Lower lobe of right lung (tissue), 2 donors: ENCODE data around the gene UBAP2. TPM values are rescaled to one million over a fixed set of nuclear protein-coding genes. Genes with fewer than 3 reads are reported as not detected.

Experiments used
- ATAC-seq, 2 donors: fragments of 200-7000 bp; cut with Tn5 transposase; one replicate each; pipeline ENCODE4 v1.9.1; 2020 to 2022; ENCODE audit warnings: mild to moderate bottlenecking in 2 of 2, moderate library complexity in 2 of 2
- DNase-seq: peaks from one replicate; pipeline ENCODE4 v3.0.0-alpha.2; 2020
- H3K27ac ChIP-seq: fragments of 200-600 bp; one replicate; pipeline ENCODE4 v1.8.0; 2022
- H3K27me3 ChIP-seq: fragments of 200-600 bp; one replicate; pipeline ENCODE4 v1.8.0; 2022; ENCODE audit warnings: low read depth
- H3K36me3 ChIP-seq: fragments of 200-600 bp; one replicate; pipeline ENCODE4 v1.8.0; 2022; ENCODE audit warnings: mild to moderate bottlenecking
- H3K4me1 ChIP-seq: fragments of 200-600 bp; one replicate; pipeline ENCODE4 v1.8.0; 2022
- H3K4me3 ChIP-seq: fragments of 200-600 bp; one replicate; pipeline ENCODE4 v1.8.0; 2022; ENCODE audit warnings: mild to moderate bottlenecking
- H3K9me3 ChIP-seq: fragments of 200-600 bp; one replicate; pipeline ENCODE4 v1.8.0; 2022
- CTCF ChIP-seq: fragments of 200-600 bp; IDR thresholded peaks from one replicate; pipeline ENCODE4 v1.8.0; 2022; ENCODE audit warnings: antibody characterized with exemption, mild to moderate bottlenecking
- intact Hi-C: fragments of 100-400 bp; cut with DNase I; formaldehyde crosslinking; loops from one replicate; pipeline ENCODE4 v1.11.0; 2022
- total RNA-seq: library from RNA; stranded (reverse); fragmentation: NEBNext Ultra II Directional; extraction: Animal tissue kit (Norgen Biotek cat#: 25700); gene quantifications from one replicate; pipeline ENCODE4 v1.2.1, GENCODE V29; 2021
- donor health status: DM: no; HTN: yes; CAD: no; lungs with severe emphysema.

Gene UBAP2
- total RNA-seq, 1 donor from 2014 or later = 33.3 TPM

- H3K4me1 ChIP-seq = no peaks in the 10 kb centered on the region
- no peaks in the 10 kb centered on the region for H3K9me3 ChIP-seq
- DNase-seq (no peak), ATAC-seq (no peak)
- H3K27me3 ChIP-seq = no peaks in the 10 kb centered on the region
- no peak overlapping the region for H3K27ac ChIP-seq
- TF ChIP-seq CTCF = no peak
- no peak overlapping the region for H3K4me3 ChIP-seq
- peaks cover 20% of the 10 kb centered on the region for H3K36me3 ChIP-seq
- intact Hi-C loops = no loop called here
These were observed 154.4 kb downstream of the UBAP2 start for GRCh38 chr9:33894316-33894715.

- no peak for TF ChIP-seq CTCF
- no peak for DNase-seq
- no peak for ATAC-seq
- no peaks in the 10 kb centered on the region for H3K27me3 ChIP-seq
- no peaks in the 10 kb centered on the region for H3K4me1 ChIP-seq
- intact Hi-C loops = no loop called here
- H3K27ac ChIP-seq = no peak overlapping the region
- peaks cover 19% of the 10 kb centered on the region for H3K36me3 ChIP-seq
- H3K9me3 ChIP-seq = no peaks in the 10 kb centered on the region
- H3K4me3 ChIP-seq = no peak overlapping the region
These were observed 154.8 kb downstream of the UBAP2 start for GRCh38 chr9:33893861-33894260.

GRCh38 chr9:33885948-33886347 lies 162.7 kb downstream of the UBAP2 start:
- H3K9me3 ChIP-seq = no peaks in the 10 kb centered on the region
- no peak for TF ChIP-seq CTCF
- DNase-seq (no peak), ATAC-seq (no peak)
- H3K36me3 ChIP-seq = peaks cover 16% of the 10 kb centered on the region
- no peak overlapping the region for H3K4me3 ChIP-seq
- H3K27me3 ChIP-seq = no peaks in the 10 kb centered on the region
- no peak overlapping the region for H3K27ac ChIP-seq
- peaks cover 18% of the 10 kb centered on the region for H3K4me1 ChIP-seq
- intact Hi-C loops = no loop called here

- Histone ChIP-seq H3K9me3 (no peaks in the 10 kb centered on the region), H3K36me3 (peaks cover 10% of the 10 kb centered on the region), H3K27me3 (no peaks in the 10 kb centered on the region), H3K4me1 (peaks cover 25% of the 10 kb centered on the region), H3K4me3 (no peak overlapping the region), H3K27ac (no peak overlapping the region)
- TF ChIP-seq CTCF = no peak
- intact Hi-C loops = no loop called here
- DNase-seq = no peak
- ATAC-seq = peak in 1 of 2 donors; percentile 41
These were observed 163.6 kb downstream of the UBAP2 start for GRCh38 chr9:33884856-33885701.

- Histone ChIP-seq H3K27ac (no peak overlapping the region), H3K4me3 (no peak overlapping the region), H3K27me3 (no peaks in the 10 kb centered on the region), H3K36me3 (no peaks in the 10 kb centered on the region), H3K9me3 (no peaks in the 10 kb centered on the region), H3K4me1 (peaks cover 39% of the 10 kb centered on the region)
- no peak for TF ChIP-seq CTCF
- no peak for DNase-seq
- ATAC-seq = no peak
- intact Hi-C loops = no loop called here
These were observed 167.1 kb downstream of the UBAP2 start for GRCh38 chr9:33881635-33882034.
